C4-2B (cell line): Measurements from ENCODE around the gene ANKLE1.

Source experiments
- ZFX ChIP-seq: fragments of 450-650 bp; IDR thresholded peaks from 2 replicates; pipeline ENCODE4 v1.6.1; 2017
- TF ChIP-seq, protein P1 (sequence below): fragments of 450-650 bp; conservative IDR thresholded peaks from 2 replicates; pipeline ENCODE4 v1.5.1; 2017; ENCODE audit warnings: mild to moderate bottlenecking

GRCh38 chr19:17293605-17294004 is 11.9 kb downstream of the ANKLE1 start:
- TF ChIP-seq, protein P1, sequence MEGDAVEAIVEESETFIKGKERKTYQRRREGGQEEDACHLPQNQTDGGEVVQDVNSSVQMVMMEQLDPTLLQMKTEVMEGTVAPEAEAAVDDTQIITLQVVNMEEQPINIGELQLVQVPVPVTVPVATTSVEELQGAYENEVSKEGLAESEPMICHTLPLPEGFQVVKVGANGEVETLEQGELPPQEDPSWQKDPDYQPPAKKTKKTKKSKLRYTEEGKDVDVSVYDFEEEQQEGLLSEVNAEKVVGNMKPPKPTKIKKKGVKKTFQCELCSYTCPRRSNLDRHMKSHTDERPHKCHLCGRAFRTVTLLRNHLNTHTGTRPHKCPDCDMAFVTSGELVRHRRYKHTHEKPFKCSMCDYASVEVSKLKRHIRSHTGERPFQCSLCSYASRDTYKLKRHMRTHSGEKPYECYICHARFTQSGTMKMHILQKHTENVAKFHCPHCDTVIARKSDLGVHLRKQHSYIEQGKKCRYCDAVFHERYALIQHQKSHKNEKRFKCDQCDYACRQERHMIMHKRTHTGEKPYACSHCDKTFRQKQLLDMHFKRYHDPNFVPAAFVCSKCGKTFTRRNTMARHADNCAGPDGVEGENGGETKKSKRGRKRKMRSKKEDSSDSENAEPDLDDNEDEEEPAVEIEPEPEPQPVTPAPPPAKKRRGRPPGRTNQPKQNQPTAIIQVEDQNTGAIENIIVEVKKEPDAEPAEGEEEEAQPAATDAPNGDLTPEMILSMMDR: no peak
- no peak for TF ChIP-seq ZFX
